Measurements from ENCODE around the gene MAN2B2. TPM values are rescaled to one million over a fixed set of nuclear protein-coding genes. Genes with fewer than 3 reads are reported as not detected.
A peak's percentile ranks its signal among the peaks of the same experiment; 100 is the strongest.
"Not testable (repeated sequence)": the region's sequence is repeated elsewhere in the genome, so short reads cannot be mapped to it uniquely, and the experiment has no call there.

The MAN2B2 gene
- total RNA-seq, 1 experiment from 2014 or later = 5.8 TPM

DNA sequence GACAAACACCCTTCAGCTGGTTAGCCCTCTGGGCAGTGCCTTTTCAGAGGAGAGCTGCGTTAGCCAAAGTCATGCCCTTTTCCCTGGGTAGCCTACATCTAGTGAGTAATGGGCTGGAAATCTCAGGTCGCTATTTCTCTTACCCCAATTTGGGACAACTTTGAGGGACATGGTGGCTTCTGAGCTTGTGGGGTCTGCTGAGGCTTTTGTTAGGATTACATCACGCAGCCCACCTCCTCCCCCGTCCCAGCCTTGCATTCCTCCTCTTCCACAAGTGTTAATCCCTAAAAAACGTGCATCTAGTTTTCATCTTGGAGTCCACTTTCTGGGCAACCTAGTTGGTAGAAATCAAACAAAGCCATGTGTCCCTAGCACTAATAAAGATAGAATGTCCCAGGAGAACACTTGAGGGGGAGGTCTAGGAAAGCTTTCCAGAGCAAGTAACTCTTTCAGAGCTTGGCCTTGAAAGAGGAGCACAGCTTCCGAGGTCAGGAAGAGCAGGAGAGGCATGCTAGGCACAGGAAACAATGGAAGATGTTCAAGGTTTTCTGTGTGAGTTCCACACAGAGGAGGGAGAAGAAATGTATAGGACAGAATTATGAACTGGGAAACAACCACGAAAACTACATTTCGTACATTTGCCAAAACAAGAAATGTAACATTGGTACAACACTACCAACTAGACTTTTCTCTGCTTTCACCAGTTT is 68.3 kb downstream of the MAN2B2 start:
- DNase-seq (ENCODE audit: low read depth) = no peak

DNA sequence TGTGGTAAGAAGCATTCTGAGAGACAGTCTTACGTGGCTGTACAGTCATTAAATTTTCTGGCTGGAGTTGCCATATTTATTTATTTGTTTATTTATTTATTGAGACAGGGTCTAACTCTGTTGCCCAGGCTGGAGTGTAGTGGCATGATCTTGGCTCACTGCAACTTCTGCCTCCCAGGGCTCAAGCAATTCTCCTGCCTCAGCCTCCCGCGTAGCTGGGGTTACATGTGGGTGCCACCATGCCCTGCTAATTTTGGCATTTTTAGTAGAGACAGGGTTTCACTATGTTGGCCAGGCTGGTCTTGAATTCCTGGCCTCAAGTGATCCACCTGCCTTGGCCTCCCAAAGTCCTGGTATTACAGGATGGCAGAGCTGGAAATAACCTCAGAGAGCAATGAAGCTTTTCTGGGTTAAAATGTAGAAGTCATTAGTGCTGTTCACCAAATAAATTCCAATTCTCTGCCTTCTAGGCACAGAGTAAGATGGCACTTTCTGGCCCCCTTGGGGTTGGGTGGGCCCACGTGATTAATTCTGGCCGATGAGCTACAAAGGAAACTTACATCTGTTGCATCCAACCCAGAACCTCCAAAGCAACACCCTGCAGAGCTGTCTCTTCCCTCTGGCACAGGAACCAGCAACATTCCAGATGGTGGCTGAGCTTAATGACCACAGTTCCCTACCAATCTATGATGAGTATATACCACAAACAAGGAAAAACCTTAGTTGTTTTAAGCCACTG is 70.0 kb downstream of the MAN2B2 start:
- DNase-seq (ENCODE audit: low read depth) = no peak

DNA sequence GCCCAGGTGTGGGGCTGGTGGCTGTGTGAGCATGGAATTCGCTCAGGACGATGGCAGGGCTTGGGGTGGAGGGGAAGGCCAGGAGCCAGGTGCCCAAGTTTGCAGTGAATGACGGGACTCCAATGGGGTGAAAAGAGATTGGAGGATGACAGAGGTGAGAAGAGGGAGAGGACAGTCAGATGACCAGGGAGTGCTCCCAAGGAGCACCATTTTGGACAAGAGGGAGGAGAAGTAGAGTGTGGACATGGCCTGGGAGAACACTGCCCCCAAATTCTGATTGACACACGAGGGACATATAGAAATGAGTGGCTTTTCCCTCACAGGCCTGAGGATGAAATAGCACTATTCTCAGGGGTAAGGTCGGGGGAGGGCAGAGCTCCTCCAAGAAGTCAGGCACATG is 72.2 kb downstream of the MAN2B2 start:
- DNase-seq (ENCODE audit: low read depth) = no peak

GRCh38 chr4:6647582-6648230 is 72.7 kb downstream of the MAN2B2 start:
- DNase-seq (ENCODE audit: low read depth) = no peak

DNA sequence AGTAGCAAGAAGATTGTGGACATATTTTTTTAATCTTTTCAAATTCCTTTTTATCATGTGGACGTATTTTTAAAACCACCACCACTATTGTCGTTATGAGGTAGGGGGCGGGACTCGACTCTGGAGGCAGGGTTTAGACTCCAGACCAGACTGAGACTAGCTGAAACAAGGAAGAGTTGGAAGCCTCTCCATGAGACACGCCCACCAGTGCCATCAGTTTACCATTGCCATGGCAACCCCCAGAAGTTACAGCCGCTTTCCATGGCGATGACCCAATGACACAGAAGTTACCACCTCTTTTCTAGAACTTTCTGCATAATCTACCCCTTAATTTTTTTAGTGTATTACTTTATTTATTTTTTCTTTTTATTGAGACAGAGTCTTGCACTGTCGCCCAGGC is 74.2 kb downstream of the MAN2B2 start:
- DNase-seq (ENCODE audit: low read depth) = no peak

DNA sequence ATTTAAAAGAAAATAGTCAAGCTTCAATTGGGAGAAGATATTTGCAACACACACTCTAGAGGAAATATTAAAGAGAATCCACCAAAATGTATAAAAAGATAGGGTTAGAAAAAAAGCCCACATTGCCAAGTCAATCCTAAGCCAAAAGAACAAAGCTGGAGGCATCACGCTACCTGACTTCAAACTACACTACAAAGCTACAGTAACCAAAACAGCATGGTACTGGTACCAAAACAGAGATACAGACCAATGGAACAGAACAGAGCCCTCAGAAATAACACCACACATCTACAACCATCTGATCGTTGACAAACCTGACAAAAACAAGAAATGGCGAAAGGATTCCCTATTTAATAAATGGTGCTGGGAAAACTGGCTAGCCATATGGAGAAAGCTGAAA is 79.2 kb downstream of the MAN2B2 start:
- DNase-seq (ENCODE audit: low read depth) = not testable (repeated sequence)

DNA sequence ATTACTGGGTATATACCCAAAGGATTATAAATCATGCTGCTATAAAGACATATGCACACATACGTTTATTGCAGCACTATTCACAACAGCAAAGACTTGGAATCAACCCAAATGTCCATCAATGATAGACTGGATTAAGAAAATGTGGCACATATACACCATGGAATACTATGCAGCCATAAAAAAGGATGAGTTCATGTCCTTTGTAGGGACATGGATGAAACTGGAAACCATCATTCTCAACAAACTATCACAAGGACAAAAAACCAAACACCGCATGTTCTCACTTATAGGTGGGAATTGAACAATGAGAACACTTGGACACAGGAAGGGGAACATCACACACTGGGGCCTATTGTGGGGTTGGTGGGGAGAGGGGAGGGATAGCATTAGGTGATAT is 80.3 kb downstream of the MAN2B2 start:
- DNase-seq (ENCODE audit: low read depth) = not testable (repeated sequence)

DNA sequence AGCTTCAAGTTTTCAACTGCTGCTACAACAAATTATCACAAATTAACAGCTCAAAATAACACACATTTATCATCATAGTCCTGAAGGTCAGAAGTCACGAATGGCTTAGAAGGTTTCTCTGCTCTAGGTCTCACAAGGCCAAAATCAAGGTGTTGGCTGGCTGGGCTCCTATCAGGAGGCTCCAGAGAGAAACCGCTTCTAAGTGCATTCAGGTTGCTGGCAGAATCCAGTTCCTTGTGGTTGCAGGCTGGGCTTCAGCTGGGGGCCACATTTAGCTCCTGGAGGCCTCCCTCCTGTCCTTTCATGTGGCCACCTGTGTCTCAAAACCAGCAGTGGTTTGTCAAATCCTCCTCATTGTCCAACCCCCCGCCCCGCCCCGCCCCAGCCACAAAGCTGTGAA is 80.9 kb downstream of the MAN2B2 start:
- DNase-seq (ENCODE audit: low read depth) = no peak

DNA sequence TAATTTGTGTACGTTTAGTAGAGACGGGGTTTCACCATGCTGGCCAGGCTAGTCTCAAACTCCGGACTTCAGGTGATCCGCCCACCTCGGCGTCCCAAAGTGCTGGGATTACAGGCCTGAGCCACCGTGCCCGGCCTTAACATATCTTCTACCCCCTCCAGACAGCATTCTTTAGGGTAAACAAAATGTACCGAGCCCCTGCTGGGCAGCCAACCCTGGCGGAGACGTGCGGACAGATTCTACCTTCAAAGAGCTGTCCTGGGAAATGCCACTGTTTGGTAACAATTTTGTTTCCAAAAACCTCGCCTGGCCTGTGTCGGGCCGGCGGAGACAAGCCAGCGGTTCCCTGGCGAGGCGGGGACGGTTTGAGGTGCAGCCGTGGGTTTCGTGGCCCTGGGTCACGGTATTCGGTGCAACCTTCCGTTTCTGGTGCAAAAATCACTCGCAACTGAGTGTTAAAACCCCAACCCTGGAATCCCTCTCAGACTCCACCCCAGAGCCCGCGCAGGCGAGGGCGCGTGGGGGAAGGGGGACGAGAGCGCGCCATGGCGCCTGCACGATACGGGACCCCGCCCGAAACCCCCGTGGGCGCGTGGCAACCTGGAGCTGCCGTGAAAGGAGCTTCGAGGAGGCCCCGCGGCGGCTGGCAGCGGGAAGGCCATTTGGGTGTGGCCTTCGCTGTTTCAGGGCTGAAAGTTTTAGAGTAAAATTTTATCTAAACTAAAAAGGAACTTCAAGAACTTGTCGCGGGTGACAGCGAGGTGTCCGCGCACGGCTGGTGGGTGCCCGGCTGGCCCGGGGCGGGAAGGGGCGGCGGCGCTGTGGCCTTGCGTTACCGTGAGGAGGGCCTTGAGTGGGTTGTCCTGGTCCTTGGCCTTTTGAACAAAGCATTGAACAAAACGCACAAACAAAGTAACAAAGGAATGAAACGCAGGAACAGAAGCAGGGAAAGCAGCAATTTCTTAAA is 82.5 kb downstream of the MAN2B2 start:
- no peak for DNase-seq (ENCODE audit: low read depth)

DNA sequence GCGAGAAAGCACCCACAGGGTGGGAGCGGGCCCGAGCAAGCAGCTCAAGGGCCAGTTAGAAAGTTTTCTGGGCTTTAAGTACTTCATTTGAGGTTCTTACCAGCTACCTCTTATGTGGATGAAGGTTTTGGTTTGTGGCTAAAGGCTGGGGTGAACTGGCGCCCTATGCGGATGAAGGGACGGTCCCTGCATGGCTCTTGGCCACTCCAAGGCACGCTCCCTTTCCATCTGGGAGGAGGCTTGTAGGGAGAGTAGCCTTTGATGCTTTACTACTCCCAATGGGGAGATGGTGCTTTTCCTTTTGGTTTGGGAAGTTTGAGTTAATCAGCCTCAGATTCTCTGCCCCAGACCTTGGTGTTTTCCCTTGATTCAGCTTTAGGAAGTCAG is 83.2 kb downstream of the MAN2B2 start:
- DNase-seq (ENCODE audit: low read depth) = no peak

- DNase-seq (ENCODE audit: low read depth) = peak; percentile 41
Observed at GRCh38 chr4:6658597-6659075, 83.6 kb downstream of the MAN2B2 start.

DNA sequence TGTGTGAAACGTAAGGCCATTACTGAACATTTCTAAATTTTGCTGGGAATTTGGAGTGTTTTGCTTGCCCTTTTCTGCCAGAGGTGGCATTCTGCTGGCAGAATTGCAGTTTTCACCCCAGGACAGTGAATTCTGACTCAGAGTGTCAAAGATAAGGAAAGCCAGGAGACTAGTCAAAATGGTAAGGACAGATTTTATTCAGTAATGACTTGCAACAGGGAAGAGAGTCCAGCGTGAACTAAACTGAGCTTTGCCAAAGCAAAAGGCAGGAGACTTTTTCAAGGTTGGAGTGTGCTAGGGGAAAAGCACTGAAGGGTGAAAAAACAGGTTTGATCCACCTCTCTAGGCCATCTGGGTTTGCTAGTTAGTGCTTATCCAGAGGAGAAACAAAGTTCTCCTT is 84.9 kb downstream of the MAN2B2 start:
- DNase-seq (ENCODE audit: low read depth) = no peak

GRCh38 chr4:6660430-6660829 is 85.4 kb downstream of the MAN2B2 start:
- no peak for DNase-seq (ENCODE audit: low read depth)

- DNase-seq (ENCODE audit: low read depth) = no peak
Observed at GRCh38 chr4:6662591-6662990, 87.6 kb downstream of the MAN2B2 start.

DNA sequence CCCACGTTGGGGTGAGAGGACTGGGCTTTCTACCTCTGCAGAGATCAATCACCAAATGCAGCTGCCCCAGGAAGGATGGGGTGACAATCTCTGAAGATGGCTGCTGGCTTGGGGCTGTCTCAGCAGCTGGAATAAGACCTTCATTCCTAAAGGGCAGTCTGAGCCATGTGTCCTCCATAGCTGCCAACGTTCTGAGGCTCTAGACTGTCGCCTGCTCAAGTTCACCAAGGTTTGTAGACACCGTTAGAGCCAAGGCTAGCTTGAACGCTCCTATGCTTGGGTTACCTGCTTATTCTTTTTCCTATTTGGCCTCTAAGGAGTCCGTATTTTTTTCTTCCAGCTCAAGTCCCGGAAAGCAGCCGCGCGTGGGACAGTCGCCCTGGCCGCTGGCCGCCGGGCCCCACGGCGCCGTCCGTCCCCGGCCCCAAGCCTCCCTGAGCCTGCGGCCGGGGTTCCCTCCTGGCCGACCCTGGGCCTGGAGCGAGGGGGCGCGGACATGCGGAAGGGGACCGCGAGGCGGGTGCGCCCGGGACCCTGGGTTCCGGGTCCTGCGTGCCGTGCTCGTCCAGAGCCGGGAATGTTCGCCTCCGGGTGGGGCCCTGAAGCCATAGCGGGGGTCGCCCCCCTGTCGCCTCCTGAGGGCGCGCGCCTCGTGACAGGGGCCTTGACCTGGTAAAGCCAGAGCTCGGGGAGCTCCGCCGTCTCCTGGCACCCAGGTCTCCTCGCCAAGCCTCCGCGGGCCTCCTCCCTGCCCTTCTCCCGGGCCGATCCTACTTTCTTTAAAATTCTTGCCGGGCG is 88.8 kb downstream of the MAN2B2 start:
- no peak for DNase-seq (ENCODE audit: low read depth)

DNA sequence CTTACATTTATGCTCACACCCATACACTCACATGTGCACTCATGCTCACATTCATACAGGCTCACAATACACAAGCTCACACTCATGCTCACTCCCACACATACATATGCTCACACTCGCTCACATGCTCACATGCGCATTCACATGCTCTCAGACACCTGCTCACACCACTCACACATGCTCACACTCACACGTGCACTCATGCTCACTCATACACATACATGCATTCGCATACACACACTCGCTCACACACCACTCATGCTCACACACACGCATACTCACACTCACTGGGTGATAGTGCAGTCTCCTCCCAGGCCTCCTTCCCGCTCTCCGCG is 90.3 kb downstream of the MAN2B2 start:
- DNase-seq (ENCODE audit: low read depth) = no peak

DNA sequence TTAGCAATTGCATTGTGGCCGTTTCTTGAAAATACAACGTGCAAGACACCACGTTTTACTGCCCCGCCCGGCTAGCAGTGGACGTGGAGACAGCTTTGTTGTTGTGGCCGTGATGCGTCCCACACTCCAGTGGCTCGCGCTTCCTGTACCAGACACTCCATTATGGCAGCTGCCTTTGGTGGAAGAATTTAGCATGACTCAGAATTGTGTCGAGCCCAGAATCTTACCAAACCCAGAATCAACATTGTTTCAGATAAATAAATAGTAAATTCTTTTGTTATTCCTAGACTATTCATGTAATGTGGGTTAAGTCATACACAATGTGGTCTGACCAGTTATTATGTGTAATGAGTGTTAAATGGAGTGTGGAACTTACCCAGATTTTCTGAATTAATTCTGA is 93.4 kb downstream of the MAN2B2 start:
- DNase-seq (ENCODE audit: low read depth) = peak; percentile 72

- DNase-seq (ENCODE audit: low read depth) = no peak
Observed at GRCh38 chr4:6671648-6672047, 96.7 kb downstream of the MAN2B2 start.

DNA sequence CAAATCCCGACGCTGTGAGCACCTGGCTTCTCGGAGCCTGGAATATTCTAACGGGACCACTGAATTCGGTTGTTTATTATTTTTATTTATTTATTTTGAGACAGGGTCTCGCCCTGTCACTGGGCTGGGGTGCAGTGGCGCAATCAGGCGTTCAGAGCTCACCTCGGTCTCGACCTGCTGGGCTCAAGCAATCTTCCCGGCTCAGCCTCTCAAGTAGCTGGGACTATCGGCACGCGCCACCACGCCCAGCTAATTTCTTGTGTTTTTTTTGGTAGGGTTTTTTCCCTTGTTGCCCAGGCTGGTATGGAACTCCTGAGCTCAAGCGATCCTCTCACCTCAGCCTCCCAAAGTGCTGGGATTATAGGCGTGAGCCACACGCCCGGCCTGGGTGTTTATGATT is 97.1 kb downstream of the MAN2B2 start:
- DNase-seq (ENCODE audit: low read depth) = no peak

DNA sequence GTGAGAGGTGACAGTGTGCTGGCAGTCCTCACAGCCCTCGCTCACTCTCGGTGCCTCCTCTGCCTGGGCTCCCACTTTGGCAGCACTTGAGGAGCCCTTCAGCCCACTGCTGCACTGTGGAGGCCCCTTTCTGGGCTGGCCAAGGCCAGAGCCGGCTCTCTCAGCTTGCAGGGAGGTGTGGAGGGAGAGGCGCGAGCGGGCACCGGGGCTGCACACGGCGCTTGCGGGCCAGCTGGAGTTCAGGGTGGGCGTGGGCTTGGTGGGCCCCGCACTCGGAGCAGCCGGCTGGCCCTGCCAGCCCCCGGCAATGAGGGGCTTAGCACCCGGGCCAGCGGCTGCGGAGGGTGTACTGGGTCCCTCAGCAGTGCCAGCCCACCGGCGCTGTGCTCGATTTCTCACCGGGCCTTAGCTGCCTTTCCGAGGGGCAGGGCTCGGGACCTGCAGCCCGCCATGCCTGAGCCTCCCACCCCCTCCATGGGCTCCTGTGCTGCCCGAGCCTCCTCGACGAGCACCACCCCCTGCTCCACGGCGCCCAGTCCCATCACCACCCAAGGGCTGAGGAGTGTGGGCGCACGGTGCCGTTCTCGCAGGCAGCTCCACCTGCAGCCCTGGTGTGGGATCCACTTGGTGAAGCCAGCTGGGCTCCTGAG is 97.7 kb downstream of the MAN2B2 start:
- not testable (repeated sequence) for DNase-seq (ENCODE audit: low read depth)
